GM12801 (cell line): ENCODE results near the gene SIL1.

Source experiments
- TF ChIP-seq, protein P1 (sequence below): IDR thresholded peaks from one replicate; pipeline ENCODE4 v1.5.1; 2011; ENCODE audit warnings: control low read depth; ENCODE audit not compliant: insufficient read length; ENCODE audit errors: extremely low read depth

The SIL1 gene

DNA sequence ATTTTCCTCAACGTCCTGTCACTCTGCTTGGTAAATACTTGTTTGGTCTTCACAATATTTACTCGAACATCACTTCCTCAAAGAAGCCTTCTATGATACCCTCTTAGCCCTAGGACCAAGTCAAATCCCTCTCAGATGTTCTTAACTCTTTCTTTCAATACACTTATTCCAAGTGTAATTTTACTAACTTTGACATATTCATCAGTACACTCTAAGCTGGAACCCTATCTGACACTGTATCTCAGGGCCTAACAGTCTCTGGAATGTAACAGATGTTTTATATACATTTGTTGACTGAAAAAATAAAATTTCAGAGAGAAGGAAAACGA is 19.6 kb downstream of the SIL1 start:
- TF ChIP-seq, protein P1, sequence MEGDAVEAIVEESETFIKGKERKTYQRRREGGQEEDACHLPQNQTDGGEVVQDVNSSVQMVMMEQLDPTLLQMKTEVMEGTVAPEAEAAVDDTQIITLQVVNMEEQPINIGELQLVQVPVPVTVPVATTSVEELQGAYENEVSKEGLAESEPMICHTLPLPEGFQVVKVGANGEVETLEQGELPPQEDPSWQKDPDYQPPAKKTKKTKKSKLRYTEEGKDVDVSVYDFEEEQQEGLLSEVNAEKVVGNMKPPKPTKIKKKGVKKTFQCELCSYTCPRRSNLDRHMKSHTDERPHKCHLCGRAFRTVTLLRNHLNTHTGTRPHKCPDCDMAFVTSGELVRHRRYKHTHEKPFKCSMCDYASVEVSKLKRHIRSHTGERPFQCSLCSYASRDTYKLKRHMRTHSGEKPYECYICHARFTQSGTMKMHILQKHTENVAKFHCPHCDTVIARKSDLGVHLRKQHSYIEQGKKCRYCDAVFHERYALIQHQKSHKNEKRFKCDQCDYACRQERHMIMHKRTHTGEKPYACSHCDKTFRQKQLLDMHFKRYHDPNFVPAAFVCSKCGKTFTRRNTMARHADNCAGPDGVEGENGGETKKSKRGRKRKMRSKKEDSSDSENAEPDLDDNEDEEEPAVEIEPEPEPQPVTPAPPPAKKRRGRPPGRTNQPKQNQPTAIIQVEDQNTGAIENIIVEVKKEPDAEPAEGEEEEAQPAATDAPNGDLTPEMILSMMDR = no peak

DNA sequence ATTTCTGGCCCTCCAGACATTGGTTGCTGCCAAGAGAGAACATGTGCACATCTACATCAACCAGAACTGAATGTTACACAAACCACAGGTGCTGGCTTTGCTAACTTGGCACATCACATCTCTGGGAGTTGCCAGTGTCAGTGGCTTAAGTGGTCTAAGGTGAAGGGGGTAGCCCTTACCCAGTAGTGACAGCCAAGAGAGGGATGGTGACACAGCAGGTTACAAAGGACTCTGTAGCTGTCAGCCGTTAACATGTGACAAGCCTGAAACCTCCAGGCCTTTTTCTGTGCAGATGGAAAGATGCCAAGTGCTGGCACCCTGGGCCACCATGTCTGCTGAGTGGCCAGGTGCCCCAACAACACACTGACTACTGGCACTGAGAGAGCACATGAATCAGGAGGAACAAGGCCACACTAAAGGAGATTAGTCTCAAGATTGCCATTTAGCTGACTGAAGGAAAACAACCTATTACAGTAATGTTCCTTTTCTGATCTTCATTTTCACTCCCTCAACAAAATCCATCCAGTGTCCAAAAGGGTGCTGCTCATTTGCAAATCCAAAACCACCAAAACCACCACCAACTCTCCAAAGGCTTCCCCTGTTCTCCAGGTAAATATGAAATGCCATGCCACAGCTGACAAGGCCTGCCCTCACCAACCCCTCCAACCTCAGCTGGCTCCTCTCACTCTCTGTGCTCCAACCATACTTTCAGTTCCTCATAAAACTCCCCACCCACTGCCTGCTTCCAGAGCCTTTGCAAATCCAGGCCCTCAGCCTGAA is 20.2 kb downstream of the SIL1 start:
- TF ChIP-seq, protein P1 = no peak

DNA sequence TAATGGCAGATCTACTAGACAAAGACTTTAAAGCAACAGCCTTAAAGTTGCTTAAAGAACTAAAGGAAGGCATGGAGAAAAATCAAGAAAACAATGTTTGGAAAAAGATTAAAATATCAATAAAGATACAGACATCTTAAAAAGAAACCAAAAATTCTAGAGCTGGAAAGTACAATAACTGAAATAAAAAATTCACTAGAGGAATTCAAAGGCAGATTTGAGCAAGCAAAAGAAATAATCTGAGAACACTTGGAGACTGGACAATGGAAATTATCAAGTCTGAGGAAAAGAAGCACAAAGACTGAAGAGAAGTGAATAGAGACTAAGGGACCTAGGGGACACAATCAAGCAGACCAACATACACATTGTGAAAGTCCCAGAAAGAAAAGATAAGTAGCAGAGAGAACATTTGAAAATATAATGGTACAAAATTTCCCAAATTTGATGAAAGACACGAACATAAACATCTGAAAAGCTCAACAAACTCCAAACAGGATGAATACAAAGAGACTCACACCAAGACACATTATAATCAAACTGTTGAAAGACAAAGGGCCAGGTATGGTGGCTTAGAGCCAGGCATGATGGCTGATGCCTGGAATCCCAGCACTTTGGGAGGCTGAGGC is 26.3 kb downstream of the SIL1 start:
- TF ChIP-seq, protein P1 = no peak

DNA sequence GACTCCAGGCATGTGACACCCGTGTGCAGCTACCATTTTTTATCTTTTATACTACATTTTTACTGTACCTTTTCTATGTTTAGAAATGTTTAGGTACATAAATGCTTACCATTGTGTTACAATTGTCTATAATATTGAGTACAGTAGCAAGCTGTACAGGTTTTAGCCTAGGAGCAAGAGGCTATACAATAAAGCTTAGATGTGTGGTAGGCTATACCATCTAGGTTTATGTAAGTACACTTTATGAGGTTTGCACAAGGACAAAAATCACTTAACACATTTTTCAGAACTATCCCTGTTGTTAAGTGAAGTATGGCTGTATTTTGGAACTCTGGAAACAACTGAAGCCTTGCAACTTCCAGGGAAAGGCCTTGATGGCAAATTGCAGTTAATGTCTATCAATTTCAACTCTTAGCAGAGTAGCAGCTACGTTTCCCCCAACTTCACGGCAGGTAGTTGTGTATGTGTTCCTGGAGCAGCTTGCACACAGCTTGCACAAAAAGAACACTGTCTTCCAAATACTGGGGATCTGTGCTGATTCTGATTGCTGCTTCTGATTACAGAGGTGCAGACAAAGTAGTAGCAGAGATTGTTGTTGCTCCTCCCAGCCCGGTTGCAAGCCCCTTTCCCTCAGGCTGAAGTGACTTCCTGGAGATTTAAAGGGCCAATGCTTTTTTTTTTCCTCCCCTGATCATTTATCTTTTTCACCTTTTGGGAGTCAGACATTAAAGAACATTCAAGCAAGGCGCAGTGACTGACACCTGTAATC is 30.0 kb downstream of the SIL1 start:
- TF ChIP-seq, protein P1 = no peak

DNA sequence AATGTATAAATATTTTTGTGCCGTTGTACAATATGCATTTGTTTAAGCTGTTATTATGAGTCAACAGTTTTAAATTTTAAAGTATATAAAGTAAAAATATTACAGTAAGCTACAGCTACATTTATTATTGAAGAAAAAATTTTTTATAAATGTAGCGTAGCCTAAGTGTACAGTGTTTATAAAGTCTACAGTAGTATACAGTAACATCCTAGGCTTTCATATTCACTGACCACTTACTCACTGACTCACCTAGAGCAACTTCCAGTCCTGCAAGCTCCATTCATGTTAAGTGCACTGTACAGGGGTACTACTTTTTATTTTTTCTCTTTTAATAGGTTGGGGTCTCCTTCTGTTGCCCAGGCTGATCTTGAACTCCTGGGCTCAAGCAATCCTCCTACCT is 30.6 kb downstream of the SIL1 start:
- TF ChIP-seq, protein P1 = no peak

DNA sequence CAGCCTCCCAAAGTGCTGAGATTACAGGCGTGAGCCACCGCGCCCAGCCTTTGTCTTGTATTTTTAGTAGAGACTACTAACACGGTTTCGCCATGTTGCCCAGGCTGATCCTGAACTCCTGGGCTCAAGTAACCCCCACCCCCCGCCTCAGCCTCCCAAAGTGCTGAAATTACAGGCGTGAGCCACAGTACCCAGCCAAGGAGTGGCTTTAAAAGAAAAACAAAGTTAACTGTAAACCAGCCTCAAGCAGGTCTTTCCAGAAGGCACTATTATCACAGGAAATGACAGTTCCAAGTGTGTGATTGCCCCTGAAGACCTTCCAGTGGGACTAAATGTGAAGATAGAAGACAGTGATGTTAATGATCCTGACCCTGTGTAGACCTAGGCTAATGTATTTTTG is 31.1 kb downstream of the SIL1 start:
- TF ChIP-seq, protein P1 = no peak

DNA sequence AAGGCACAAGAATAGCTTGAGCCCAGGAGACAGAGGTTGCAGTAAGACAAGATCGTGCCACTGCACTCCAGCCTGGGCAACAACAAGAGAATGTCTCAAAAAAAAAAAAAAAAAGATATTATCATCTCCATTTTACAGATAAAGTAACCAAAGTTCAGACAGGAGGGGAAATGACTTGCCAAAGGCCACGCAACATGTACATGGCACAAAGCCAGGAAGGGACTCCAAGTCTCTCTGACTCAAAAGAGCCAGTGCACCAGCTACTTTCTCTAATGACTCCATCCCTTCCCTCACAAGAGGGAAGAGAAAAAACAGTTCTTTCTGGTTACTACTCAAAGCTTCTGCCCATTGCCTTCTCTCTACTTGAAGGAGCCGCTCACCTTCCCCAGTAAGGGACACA is 34.1 kb downstream of the SIL1 start:
- TF ChIP-seq, protein P1 = no peak
